ENCODE data around the gene ANKH.

Gene ANKH

GRCh38 chr5:14760548-14761002 is 111.0 kb downstream of the ANKH start:
- DNase-seq (ENCODE audit: low spot score), result no peak

- no peak for DNase-seq (ENCODE audit: low spot score)
Measured at GRCh38 chr5:14759744-14760547, 111.6 kb downstream of the ANKH start.

GRCh38 chr5:14757850-14758249 is 113.7 kb downstream of the ANKH start:
- DNase-seq (ENCODE audit: low spot score), result no peak

- no peak for DNase-seq (ENCODE audit: low spot score)
Measured at GRCh38 chr5:14756478-14756877, 115.1 kb downstream of the ANKH start.

GRCh38 chr5:14753947-14754346 is 117.6 kb downstream of the ANKH start:
- DNase-seq (ENCODE audit: low spot score), result no peak

- DNase-seq (ENCODE audit: low spot score), result no peak
Measured at GRCh38 chr5:14753292-14753691, 118.3 kb downstream of the ANKH start.

- DNase-seq (ENCODE audit: low spot score), result no peak
Measured at GRCh38 chr5:14752497-14753071, 119.0 kb downstream of the ANKH start.

- no peak for DNase-seq (ENCODE audit: low spot score)
Measured at GRCh38 chr5:14750712-14751111, 120.9 kb downstream of the ANKH start.

GRCh38 chr5:14749579-14750101 is 121.9 kb downstream of the ANKH start:
- DNase-seq (ENCODE audit: low spot score), result no peak

GRCh38 chr5:14748180-14748900 is 123.2 kb downstream of the ANKH start:
- no peak for DNase-seq (ENCODE audit: low spot score)

- no peak for DNase-seq (ENCODE audit: low spot score)
Measured at GRCh38 chr5:14745753-14746152, 125.8 kb downstream of the ANKH start.

- no peak for DNase-seq (ENCODE audit: low spot score)
Measured at GRCh38 chr5:14745188-14745563, 126.4 kb downstream of the ANKH start.

- DNase-seq (ENCODE audit: low spot score), result no peak
Measured at GRCh38 chr5:14744296-14745187, 127.0 kb downstream of the ANKH start.

- DNase-seq (ENCODE audit: low spot score), result no peak
Measured at GRCh38 chr5:14743601-14744295, 127.8 kb downstream of the ANKH start.

- no peak for DNase-seq (ENCODE audit: low spot score)
Measured at GRCh38 chr5:14742498-14742897, 129.1 kb downstream of the ANKH start.

GRCh38 chr5:14741801-14742440 is 129.7 kb downstream of the ANKH start:
- DNase-seq (ENCODE audit: low spot score), result no peak

- DNase-seq (ENCODE audit: low spot score), result no peak
Measured at GRCh38 chr5:14741131-14741530, 130.4 kb downstream of the ANKH start.

GRCh38 chr5:14739981-14740380 is 131.6 kb downstream of the ANKH start:
- no peak for DNase-seq (ENCODE audit: low spot score)

GRCh38 chr5:14739538-14739937 is 132.0 kb downstream of the ANKH start:
- DNase-seq (ENCODE audit: low spot score), result no peak

- DNase-seq (ENCODE audit: low spot score), result no peak
Measured at GRCh38 chr5:14738050-14738449, 133.5 kb downstream of the ANKH start.

GRCh38 chr5:14737291-14737690 is 134.3 kb downstream of the ANKH start:
- no peak for DNase-seq (ENCODE audit: low spot score)

All from SW480 (cell line).